GM18520 (cell line): ENCODE results near the gene GRID2.
A peak's percentile ranks its signal among the peaks of the same experiment; 100 is the strongest.
"Not testable (repeated sequence)": the region's sequence is repeated elsewhere in the genome, so short reads cannot be mapped to it uniquely, and the experiment has no call there.

Source experiments
- ATAC-seq: cut with Tn5 transposase; IDR thresholded peaks from one replicate; pipeline ENCODE4 v1.9.1; 2021; ENCODE audit not compliant: unreplicated experiment

GRID2 gene

DNA sequence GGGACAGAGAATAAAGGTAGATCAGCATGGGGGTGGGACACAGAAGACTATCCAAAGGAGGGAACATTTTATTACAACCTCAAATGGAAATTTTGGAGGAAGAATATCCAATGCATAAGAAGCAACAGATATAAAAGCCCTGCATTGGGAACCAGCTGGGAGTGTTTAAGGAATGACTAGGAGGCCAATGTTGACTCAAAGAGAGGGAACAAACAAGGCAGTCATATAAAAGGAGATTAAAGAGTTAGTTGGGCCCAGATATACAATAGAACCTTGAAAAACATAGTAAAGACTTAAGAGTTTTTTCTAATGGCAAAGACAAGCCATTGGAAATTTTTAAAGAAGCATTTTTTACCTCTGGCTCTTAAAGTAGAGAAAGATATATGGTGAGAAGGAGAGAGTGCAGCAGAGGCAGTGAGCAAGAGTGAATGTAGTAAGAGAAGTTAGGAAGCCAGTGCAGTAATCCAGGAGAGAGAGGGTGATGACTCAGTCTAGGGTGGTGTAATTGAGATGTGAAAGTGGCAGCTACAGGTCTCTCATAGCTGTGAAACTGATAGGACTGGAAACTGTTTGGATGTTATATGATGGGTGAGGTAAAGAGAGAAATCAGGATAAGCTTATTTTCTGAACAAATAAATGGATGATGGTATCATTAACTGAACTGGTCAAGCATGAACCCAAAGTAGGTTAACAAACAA is 1342.6 kb downstream of the GRID2 start:
- no peak for ATAC-seq

DNA sequence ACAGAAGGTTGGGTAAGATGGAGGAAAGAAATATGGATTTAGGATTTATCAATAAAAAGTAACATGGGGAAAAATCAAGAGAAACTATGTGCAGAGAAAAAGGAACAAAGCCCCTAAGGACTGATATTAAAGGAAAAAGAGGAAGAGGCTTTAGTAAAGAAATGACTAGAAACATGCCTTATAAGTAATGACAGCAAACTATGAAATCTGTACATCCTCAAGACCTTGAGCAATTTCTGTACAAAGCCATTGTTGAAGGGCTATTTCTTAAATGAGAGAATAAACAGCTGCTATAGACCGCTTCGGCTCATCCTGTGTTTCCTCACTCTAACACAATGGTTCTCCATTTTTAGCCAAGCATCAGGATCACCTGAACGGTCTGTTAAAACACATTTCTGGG is 1344.5 kb downstream of the GRID2 start:
- ATAC-seq: no peak

DNA sequence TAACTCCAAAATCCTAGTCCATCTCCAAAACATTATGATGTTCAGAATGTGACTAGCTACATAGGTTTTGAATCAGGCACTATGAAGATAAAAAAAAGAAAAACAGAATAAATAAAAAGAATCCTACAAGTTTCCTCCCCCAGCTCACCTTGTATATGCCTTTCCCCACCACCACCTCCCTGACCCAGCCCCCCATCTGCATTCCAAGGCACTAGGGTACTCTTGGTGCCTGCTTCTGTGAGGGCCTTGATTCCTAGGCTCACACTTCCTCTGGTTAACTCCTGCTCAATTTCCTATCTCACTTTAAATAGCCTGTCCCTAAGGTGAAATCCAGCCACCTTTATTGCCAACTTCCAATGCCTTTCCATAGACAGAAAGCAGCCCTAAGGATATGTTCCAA is 1346.1 kb downstream of the GRID2 start:
- no peak for ATAC-seq

DNA sequence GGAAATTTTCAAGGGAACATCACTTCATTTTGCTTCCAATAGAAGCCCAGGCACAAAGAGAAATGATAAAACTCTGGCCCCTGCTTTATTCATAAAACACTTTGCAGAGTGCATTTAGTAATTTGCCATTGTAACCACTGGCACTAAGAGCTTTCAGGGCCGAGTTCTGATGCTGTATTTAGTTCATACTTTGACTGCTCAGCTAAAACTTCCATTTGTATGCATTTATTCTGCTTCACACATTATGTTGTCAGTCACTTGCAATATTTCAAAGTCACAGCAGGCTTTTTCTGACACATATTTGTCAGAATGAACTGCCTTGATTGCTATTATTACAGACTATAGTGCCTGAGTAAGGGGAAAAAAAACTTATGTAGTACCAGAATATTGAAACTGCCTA is 1350.4 kb downstream of the GRID2 start:
- ATAC-seq: no peak

DNA sequence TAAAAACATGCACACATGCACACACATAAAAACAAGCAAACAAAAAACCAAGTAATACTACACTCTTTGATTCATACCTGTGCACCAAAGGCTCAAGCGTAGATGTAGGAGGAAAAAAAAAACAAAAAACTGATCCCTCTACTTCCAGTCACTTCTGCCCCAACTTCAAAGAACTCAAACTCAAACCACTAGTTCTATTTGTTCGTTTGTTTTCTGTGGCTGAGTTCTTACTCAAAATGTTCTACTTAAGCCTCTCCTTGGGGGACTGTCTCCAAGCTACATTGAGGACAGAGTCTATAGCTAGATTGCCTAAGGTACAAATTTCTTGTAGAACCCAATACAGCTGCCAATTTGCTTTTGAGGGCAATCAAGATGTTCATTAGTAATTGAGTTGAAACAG is 1353.8 kb downstream of the GRID2 start:
- no peak for ATAC-seq

DNA sequence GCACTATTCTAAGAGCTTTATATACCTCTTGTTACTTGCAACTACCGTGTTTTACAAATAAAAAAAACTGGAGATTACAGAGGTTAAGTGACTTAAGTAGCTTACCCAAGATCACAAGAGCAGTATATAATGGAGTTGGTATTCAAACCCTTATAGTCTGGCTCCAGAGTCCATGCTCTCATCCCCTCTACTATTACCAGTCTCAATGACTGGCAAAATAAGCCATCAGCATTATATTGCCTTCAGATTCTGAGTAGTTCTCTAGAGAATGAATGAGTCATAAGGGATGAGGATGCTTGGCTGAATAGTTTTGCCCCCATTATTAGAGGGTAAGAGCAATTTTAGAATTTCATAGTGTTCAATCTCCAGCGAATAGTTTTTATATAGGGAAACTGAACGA is 1354.7 kb downstream of the GRID2 start:
- no peak for ATAC-seq

DNA sequence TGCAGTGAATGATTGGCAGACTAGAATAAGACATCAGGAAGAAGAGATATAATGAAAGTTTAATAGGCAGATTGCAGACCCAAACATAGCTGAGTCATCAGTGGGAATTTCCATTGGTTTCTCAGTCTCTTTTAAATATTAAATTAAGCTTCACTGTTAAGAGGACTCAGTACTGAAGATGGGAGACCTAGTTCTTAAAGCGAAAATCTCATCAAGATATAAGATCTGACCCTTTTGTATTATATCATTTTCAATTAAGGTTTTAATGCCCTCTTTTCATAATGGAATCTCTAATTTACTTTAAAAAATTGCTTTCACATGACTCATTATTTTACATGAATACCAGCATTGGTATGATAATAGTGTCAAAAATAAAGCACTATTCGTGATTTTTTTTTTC is 1355.9 kb downstream of the GRID2 start:
- no peak for ATAC-seq

DNA sequence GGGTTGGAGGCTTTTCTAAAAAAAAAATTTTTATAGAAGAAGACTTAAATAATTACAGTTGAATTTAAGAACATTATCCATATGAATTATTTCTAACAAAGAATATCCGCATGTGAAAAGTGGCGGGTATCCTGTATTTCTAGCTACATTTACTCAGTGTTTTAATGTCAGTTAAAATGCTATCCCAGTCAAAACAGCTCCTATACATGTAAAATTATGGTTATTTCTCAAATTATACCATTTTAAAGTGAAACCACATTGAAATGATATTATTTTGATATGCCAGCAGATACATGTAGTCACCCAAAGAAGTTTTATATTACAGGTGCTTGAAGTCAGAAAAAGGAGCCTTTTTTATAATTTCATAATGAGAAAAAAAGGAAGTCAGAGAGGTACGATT is 1356.3 kb downstream of the GRID2 start:
- no peak for ATAC-seq

DNA sequence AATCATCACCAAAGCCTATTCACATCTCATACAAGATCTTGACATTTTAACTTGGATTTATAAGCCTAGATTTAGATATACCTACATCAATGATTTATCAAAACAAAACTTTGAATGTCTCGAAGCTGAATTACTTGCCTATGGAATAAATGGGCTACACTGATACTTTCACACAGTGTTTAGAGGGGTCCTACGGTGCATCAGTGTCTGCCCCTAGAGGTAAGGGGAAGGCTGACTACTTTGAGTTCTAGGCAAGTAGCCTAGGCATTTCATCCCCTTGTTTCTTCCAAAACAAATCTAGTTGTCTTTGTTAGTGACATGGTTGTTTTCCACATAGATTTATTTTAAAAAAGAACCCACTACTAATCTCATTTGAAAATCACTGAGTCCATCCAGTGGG is 1366.7 kb downstream of the GRID2 start:
- no peak for ATAC-seq

DNA sequence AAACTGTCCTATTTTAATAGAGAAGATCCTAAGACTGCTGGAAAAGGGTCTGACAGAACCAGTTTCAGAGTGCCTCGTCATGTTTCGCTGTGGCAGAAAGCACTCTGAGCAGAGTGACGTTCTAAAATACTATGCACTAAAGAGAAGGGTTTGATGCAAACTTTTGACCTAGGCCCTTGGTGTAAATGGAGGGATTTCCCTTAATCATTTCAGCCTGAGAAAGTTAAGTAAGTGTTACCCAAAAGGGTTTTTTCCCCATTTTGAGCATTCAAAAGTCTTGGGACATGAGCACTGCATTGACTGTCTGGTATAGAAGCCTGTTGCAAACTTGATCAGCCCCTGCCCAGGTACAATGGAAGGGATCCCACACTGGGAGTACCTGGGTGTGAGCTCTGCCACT is 1367.3 kb downstream of the GRID2 start:
- ATAC-seq: peak; percentile 92

DNA sequence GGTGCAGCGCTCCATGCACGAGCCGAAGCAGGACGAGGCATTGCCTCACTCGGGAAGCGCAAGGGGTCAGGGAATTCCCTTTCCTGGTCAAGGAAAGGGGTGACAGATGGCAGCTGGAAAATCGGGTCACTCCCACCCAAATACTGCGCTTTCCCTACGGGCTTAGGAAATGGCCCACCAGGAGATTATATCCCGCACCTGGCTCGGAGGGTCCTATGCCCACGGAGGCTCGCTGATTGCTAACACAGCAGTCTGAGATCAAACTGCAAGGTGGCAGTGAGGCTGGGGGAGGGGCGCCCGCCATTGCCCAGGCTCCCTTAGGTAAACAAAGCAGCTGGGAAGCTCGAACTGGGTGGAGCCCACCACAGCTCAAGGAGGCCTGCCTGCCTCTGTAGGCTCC is 1373.2 kb downstream of the GRID2 start:
- ATAC-seq: not testable (repeated sequence)

DNA sequence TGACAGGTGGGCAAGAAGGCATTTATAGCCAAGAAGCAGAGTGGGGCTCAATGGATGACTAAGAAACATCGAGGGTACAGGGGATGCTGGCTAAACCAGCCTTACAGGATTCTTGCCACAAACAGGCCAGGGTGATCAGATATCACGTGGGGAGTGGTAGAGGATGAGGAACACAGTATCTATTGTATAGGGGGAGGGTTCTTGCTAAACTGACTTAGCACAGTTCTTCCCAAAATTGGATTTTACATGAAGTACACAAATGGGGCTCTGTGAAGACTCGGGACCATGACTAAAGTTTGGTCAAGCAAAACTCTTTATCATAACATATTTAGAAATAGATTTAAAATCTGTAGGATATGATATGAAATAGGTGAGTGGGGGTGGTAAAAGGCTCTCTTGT is 1380.8 kb downstream of the GRID2 start:
- ATAC-seq: no peak

DNA sequence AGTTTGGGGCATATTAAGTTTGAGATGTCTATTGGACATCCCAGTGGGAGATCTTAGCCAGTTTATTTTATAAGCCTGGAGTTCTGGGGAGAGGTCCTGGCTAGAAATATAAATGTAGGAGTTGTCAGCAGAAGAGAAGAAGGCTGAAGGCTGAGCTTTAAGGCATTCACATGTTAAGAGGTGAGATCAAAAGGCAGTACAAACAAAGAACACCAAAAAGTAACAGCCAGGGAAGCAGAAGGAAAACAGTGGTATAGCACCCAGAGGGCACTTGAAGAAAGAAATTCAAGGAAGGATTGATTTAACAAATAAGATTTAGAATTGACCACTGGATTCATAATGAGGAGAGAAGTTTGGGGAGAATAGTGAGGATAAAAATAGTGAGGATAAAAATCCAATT is 1383.5 kb downstream of the GRID2 start:
- ATAC-seq: no peak

DNA sequence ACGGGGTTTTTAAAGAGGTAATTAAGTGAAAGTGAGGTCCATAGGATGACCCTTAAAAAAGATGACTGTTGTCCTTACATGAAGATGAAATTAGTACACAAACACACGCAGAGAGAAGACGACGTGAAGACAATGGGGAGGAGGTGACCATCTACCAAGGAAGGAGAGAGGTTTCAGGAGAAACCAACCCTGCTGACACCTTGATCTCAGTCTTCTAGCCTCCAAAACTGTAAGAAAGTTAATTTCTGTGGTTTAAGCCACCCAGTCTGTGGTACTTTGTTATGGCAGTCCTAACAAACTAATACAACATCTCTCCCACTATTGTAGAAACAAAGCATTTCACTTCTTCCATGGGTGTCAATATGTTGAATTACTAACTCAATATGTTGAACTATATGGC is 1385.2 kb downstream of the GRID2 start:
- no peak for ATAC-seq

DNA sequence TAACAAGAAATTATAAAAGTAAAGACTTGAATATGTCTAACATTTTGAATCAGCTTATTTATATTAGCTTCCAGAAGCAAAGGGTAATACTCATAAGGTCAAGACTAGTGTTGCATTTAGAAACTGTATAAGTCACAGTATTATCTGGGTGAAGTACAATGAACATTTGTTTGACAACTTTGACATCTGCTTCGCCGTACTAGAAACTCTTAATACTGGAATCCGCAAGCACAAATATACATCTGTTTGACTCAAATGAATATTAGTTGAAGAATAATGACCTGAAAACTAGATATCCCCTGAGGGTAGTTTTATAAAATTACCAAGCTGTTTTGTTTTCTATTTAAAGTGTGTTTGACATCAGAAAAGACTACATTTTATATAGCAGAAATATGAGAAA is 1389.4 kb downstream of the GRID2 start:
- no peak for ATAC-seq

DNA sequence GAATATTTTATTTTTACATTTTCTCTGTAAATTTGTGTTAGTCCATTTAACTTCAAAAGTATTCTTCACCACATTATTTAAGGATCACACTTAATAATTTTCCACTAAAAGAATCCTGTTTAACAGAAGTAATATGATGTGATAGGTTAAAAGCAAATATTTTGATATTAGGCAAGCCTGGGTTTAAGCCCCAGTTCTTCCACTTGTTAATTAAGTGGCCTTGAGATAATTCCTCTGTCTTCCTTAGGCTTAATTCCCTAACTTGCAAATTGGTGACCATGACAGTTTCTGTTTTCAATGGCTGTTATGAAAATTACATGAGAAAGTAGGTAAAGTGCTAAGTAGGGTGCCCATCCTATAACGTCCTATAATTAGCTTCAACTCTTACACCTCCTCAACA is 1394.9 kb downstream of the GRID2 start:
- no peak for ATAC-seq

DNA sequence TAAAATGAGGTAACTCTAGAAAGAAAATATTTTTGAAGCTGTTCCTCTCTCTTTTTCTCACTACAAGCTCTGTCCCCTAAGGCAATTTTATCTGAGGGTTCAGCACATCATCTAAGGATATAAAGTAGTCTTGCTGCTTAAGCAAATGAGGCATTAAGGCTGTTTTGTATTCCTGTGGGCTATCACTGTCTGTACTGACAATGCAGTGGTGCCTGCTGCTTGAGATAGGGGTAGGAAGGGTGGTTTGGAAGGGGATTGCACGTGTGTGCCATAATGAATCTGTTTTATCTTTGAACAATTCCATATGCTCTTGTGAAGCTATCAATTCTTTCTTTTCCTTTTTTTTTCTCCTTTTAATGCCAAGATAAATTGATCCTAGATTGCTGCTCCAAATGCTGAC is 1396.8 kb downstream of the GRID2 start:
- ATAC-seq: no peak

DNA sequence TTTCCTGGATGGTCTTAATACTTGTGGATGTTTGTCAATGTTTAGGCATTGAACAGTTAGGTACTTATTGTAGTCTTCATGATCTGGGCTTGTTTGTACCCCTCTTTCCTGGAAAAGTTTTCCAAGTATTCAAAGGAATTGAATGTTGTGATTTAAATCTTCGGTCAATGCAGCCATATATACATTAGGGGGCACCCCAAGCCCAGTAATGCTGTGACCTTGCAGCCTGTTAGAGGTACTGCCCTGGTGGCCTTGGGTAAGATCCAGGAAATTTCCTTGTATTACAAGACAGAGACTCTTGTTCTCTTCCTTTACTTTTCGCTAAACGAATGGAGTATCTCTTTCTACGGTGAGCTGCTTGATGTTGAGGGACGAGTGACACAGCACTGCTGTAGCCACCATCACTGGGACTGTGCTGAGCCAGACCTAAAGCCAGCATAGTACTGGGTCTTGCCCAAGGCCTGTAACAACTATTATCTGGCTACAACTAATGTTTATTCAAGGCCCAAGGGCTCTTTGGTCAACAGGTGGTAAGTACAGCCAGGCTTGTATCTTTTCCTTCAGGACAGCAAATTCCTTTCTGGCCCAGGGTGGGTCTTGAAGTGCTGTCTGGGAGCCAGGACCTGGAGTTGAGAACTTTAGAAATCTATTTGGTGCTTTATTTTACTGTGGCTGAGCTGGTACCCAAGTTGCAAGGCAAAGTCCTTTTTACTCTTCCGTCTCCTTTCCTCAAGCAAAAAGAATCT is 1406.5 kb downstream of the GRID2 start:
- peak; percentile 52 for ATAC-seq

DNA sequence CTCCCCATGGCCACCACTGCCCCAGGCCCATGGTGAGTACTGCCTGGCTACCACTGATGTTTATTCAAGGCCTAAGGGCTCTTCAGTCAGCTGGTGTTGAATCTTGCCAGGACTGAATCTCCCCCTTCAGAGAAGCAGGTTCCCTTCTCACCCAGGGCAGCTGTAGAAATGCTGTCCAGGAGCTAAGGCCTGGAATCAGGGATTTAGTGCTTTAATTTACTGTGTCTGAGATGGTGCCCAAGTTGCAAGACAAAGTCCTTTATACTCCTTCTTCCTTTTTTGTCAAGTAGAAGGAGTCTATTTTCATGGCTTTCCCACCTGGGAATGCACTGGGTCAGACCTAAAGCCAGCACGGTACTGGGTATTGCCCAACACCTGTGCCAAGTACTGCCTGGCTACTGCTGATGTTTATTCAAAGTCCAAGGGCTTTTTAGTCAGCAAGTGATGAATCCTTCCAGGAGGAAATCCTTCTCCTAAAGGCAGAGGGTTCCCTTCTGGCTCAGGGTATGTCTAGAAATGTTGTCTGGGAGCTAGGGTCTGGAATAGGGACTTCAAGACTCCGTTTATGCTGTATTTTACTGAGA is 1407.2 kb downstream of the GRID2 start:
- ATAC-seq: no peak

DNA sequence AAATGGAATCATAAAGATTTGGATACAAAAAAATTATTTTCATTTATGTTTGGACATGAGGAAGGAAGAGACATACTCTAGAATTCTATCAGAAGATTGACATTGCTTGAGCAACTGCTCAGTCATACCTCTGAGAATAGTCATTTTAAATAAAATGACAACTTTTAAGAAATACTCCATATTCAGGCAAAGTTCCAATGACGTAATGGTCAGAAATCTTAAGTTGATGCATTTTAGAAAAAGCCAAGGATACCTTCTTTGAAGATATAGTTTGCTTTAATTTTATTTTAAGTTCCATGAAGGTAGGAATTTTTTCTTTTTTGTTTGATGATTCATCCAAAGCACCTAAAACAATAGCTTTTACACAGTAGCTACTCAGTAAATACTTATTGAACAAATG is 1414.5 kb downstream of the GRID2 start:
- ATAC-seq: no peak

DNA sequence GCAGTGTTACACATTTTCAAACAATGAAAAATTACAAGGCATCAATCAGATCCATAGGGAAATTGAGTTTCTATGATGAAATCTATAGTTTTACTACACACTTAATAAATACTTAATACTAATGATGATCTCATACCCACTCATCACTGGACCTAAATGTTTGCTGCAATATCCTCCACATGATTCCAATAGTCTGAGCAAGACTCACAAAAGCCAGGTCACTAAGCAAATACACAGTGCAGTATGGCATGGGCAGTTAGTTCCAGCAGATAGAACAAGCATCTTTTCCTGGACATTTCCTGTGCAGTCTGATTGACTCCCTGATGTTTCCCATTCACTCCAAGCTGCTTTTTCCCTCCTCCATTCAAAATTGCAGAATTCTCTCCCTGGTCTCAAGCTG is 1415.8 kb downstream of the GRID2 start:
- ATAC-seq: no peak

DNA sequence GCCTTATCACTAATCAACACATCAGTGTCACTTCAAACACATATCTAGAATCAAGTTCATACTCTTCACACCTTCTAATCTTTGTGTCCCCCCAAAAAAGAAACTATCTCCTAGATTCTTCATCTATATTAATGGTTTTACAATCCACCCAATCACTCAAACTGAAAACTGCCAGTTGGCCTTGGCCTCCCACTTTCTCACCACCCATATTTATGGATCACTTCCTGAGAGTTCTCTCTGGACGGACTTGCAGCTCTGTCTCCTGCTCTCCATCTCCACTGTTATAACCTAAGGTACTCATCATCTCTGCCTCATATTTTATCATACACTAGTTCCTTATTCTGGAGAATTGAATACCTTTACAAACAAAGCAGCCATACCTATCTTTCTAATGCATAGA is 1418.7 kb downstream of the GRID2 start:
- no peak for ATAC-seq
